Muscle layer of colon (tissue), 2 donors: Measurements from ENCODE around the gene GPR37L1.

Experiments used
- H3K27ac ChIP-seq: one replicate; pipeline ENCODE4 v1.7.0; 2013; ENCODE audit warnings: low read depth, mild to moderate bottlenecking, low read length, moderate library complexity
- H3K27me3 ChIP-seq, 2 donors: one replicate each; pipeline ENCODE4 v1.7.0; 2013; ENCODE audit warnings: low read length in 2 of 2, mild to moderate bottlenecking in 2 of 2; ENCODE audit not compliant: insufficient read depth in 2 of 2, control insufficient read depth in 1 of 2
- H3K36me3 ChIP-seq: one replicate; pipeline ENCODE4 v1.7.0; 2013; ENCODE audit warnings: mild to moderate bottlenecking, low read length; ENCODE audit not compliant: insufficient read depth
- H3K4me1 ChIP-seq: one replicate; pipeline ENCODE4 v1.7.0; 2013; ENCODE audit warnings: mild to moderate bottlenecking, low read length; ENCODE audit not compliant: insufficient read depth
- H3K4me3 ChIP-seq, 2 donors: one replicate each; pipeline ENCODE4 v1.7.0; 2013; ENCODE audit warnings: low read length in 2 of 2, low read depth in 1 of 2, mild to moderate bottlenecking in 1 of 2, moderate library complexity in 1 of 2
- H3K9ac ChIP-seq: one replicate; pipeline ENCODE4 v1.7.0; 2013; ENCODE audit warnings: low read length
- H3K9me3 ChIP-seq: one replicate; pipeline ENCODE4 v1.7.0; 2013; ENCODE audit warnings: mild to moderate bottlenecking, low read length
- donor health status: abdominal sarcoma.
- donor health status: Adenocarcinoma of cecum.

GPR37L1 gene

GRCh38 chr1:202122639-202123335 is at the start of gene GPR37L1:
Gene GPR37L1 (plus strand): TSS chr1:202122917. CDS start chr1:202122964, 47 bp downstream.
- H3K27me3 ChIP-seq, result no peaks in the 10 kb centered on the region
- H3K4me3 ChIP-seq, result no peak within 1 kb of the TSS
- H3K27ac ChIP-seq, result no peak within 1 kb of the TSS
- no peaks in the 10 kb centered on the region for H3K4me1 ChIP-seq
- no peak within 1 kb of the TSS for H3K9ac ChIP-seq
- no peaks in the 10 kb centered on the region for H3K9me3 ChIP-seq
- H3K36me3 ChIP-seq, result no peaks in the 10 kb centered on the region

GRCh38 chr1:202073206-202073605 is 49.5 kb upstream of the GPR37L1 start:
- Histone ChIP-seq H3K9ac (no peak overlapping the region), H3K9me3 (no peaks in the 10 kb centered on the region), H3K4me1 (no peaks in the 10 kb centered on the region), H3K4me3 (no peak overlapping the region), H3K36me3 (no peaks in the 10 kb centered on the region), H3K27ac (no peak overlapping the region), H3K27me3 (no peaks in the 10 kb centered on the region)

- Histone ChIP-seq H3K36me3 (no peaks in the 10 kb centered on the region), H3K9ac (no peak overlapping the region), H3K9me3 (no peaks in the 10 kb centered on the region), H3K27ac (no peak overlapping the region), H3K4me1 (no peaks in the 10 kb centered on the region), H3K4me3 (no peak overlapping the region), H3K27me3 (no peaks in the 10 kb centered on the region)
Observed at GRCh38 chr1:202074985-202075384, 47.7 kb upstream of the GPR37L1 start.

GRCh38 chr1:202075389-202075788 is 47.3 kb upstream of the GPR37L1 start:
- Histone ChIP-seq H3K36me3 (no peaks in the 10 kb centered on the region), H3K27me3 (no peaks in the 10 kb centered on the region), H3K4me1 (no peaks in the 10 kb centered on the region), H3K27ac (no peak overlapping the region), H3K9ac (no peak overlapping the region), H3K4me3 (no peak overlapping the region), H3K9me3 (no peaks in the 10 kb centered on the region)

- Histone ChIP-seq H3K36me3 (no peaks in the 10 kb centered on the region), H3K9ac (no peak overlapping the region)
Observed at GRCh38 chr1:202076050-202076511, 46.6 kb upstream of the GPR37L1 start.

GRCh38 chr1:202078241-202078640 is 44.5 kb upstream of the GPR37L1 start:
- no peaks in the 10 kb centered on the region for H3K9me3 ChIP-seq
- no peaks in the 10 kb centered on the region for H3K27me3 ChIP-seq
- no peaks in the 10 kb centered on the region for H3K4me1 ChIP-seq
- H3K4me3 ChIP-seq, result no peak overlapping the region
- no peaks in the 10 kb centered on the region for H3K36me3 ChIP-seq
- H3K9ac ChIP-seq, result no peak overlapping the region
- no peak overlapping the region for H3K27ac ChIP-seq

More at GRCh38 chr1:202076050-202076511, 46.6 kb upstream of the GPR37L1 start:
- Histone ChIP-seq H3K9me3 (no peaks in the 10 kb centered on the region), H3K4me3 (no peak overlapping the region), H3K27me3 (no peaks in the 10 kb centered on the region), H3K4me1 (no peaks in the 10 kb centered on the region), H3K27ac (no peak overlapping the region)

GRCh38 chr1:202081992-202082391 is 40.7 kb upstream of the GPR37L1 start:
- Histone ChIP-seq H3K27me3 (no peaks in the 10 kb centered on the region), H3K9me3 (no peaks in the 10 kb centered on the region), H3K36me3 (no peaks in the 10 kb centered on the region), H3K27ac (no peak overlapping the region), H3K4me3 (no peak overlapping the region), H3K4me1 (no peaks in the 10 kb centered on the region), H3K9ac (no peak overlapping the region)

GRCh38 chr1:202084791-202085681 is 37.7 kb upstream of the GPR37L1 start:
- no peak overlapping the region for H3K27ac ChIP-seq
- no peaks in the 10 kb centered on the region for H3K4me1 ChIP-seq
- H3K4me3 ChIP-seq, result no peak overlapping the region
- H3K27me3 ChIP-seq, result no peaks in the 10 kb centered on the region
- no peak overlapping the region for H3K9ac ChIP-seq
- H3K9me3 ChIP-seq, result no peaks in the 10 kb centered on the region
- no peaks in the 10 kb centered on the region for H3K36me3 ChIP-seq

GRCh38 chr1:202085682-202086373 is 36.9 kb upstream of the GPR37L1 start:
- no peak overlapping the region for H3K9ac ChIP-seq
- no peaks in the 10 kb centered on the region for H3K4me1 ChIP-seq
- no peaks in the 10 kb centered on the region for H3K9me3 ChIP-seq
- no peaks in the 10 kb centered on the region for H3K36me3 ChIP-seq
- no peak overlapping the region for H3K27ac ChIP-seq
- no peak overlapping the region for H3K4me3 ChIP-seq
- no peaks in the 10 kb centered on the region for H3K27me3 ChIP-seq

GRCh38 chr1:202086579-202087350 is 36.0 kb upstream of the GPR37L1 start:
- no peaks in the 10 kb centered on the region for H3K9me3 ChIP-seq
- H3K27me3 ChIP-seq, result no peaks in the 10 kb centered on the region
- no peaks in the 10 kb centered on the region for H3K36me3 ChIP-seq
- no peaks in the 10 kb centered on the region for H3K4me1 ChIP-seq
- no peak overlapping the region for H3K4me3 ChIP-seq
- no peak overlapping the region for H3K27ac ChIP-seq
- H3K9ac ChIP-seq, result no peak overlapping the region

- no peak overlapping the region for H3K9ac ChIP-seq
- H3K27ac ChIP-seq, result no peak overlapping the region
- H3K4me3 ChIP-seq, result no peak overlapping the region
- H3K27me3 ChIP-seq, result no peaks in the 10 kb centered on the region
- no peaks in the 10 kb centered on the region for H3K9me3 ChIP-seq
- no peaks in the 10 kb centered on the region for H3K4me1 ChIP-seq
- no peaks in the 10 kb centered on the region for H3K36me3 ChIP-seq
Observed at GRCh38 chr1:202088206-202088605, 34.5 kb upstream of the GPR37L1 start.
